ENCODE measurements around the gene THOC1.
"Not testable (repeated sequence)": the region's sequence is repeated elsewhere in the genome, so short reads cannot be mapped to it uniquely, and the experiment has no call there.

The THOC1 gene

GRCh38 chr18:293536-293935 is 25.7 kb upstream of the THOC1 start:
- Mint-ChIP-seq H3K4me1 (no peaks in the 10 kb centered on the region), H3K36me3 (no peaks in the 10 kb centered on the region), H3K4me3 (no peak overlapping the region), H3K27ac (no peak overlapping the region), H3K27me3 (peaks cover 22% of the 10 kb centered on the region), H3K9me3 (peaks cover 2% of the 10 kb centered on the region)
- no peak for ATAC-seq

GRCh38 chr18:292271-292670 is 24.4 kb upstream of the THOC1 start:
- no peaks in the 10 kb centered on the region for H3K4me1 Mint-ChIP-seq
- ATAC-seq: no peak
- peaks cover 2% of the 10 kb centered on the region for H3K9me3 Mint-ChIP-seq
- peaks cover 22% of the 10 kb centered on the region for H3K27me3 Mint-ChIP-seq
- H3K27ac Mint-ChIP-seq: no peak overlapping the region
- no peak overlapping the region for H3K4me3 Mint-ChIP-seq
- no peaks in the 10 kb centered on the region for H3K36me3 Mint-ChIP-seq

- H3K4me1 Mint-ChIP-seq, H3K36me3 Mint-ChIP-seq, ATAC-seq, H3K9me3 Mint-ChIP-seq, H3K27ac Mint-ChIP-seq, H3K4me3 Mint-ChIP-seq: not testable (repeated sequence)
- peaks cover 21% of the 10 kb centered on the region for H3K27me3 Mint-ChIP-seq
Observed at GRCh38 chr18:289970-290369, 22.1 kb upstream of the THOC1 start.

GRCh38 chr18:289026-289425 is 21.2 kb upstream of the THOC1 start:
- Mint-ChIP-seq H3K4me1 (no peaks in the 10 kb centered on the region), H3K4me3 (no peak overlapping the region), H3K27me3 (peaks cover 13% of the 10 kb centered on the region), H3K36me3 (no peaks in the 10 kb centered on the region), H3K27ac (no peak overlapping the region), H3K9me3 (peaks cover 2% of the 10 kb centered on the region)
- ATAC-seq: no peak

- Mint-ChIP-seq H3K4me1 (no peaks in the 10 kb centered on the region), H3K36me3 (no peaks in the 10 kb centered on the region), H3K9me3 (no peaks in the 10 kb centered on the region), H3K27ac (no peak overlapping the region), H3K4me3 (no peak overlapping the region), H3K27me3 (peaks cover 6% of the 10 kb centered on the region)
- no peak for ATAC-seq
Observed at GRCh38 chr18:286515-287310, 18.9 kb upstream of the THOC1 start.

- no peaks in the 10 kb centered on the region for H3K36me3 Mint-ChIP-seq
- H3K4me1 Mint-ChIP-seq: no peaks in the 10 kb centered on the region
- ATAC-seq: no peak
- peaks cover 12% of the 10 kb centered on the region for H3K27me3 Mint-ChIP-seq
- no peak overlapping the region for H3K4me3 Mint-ChIP-seq
- H3K27ac Mint-ChIP-seq: no peak overlapping the region
- no peaks in the 10 kb centered on the region for H3K9me3 Mint-ChIP-seq
Observed at GRCh38 chr18:285817-286216, 18.0 kb upstream of the THOC1 start.

- Mint-ChIP-seq H3K27me3 (peaks cover 10% of the 10 kb centered on the region), H3K27ac (no peak overlapping the region), H3K36me3 (no peaks in the 10 kb centered on the region), H3K4me1 (no peaks in the 10 kb centered on the region), H3K4me3 (no peak overlapping the region), H3K9me3 (no peaks in the 10 kb centered on the region)
- no peak for ATAC-seq
Observed at GRCh38 chr18:275486-275885, 7.6 kb upstream of the THOC1 start.

- no peak overlapping the region for H3K4me3 Mint-ChIP-seq
- no peak overlapping the region for H3K27ac Mint-ChIP-seq
- peaks cover 6% of the 10 kb centered on the region for H3K4me1 Mint-ChIP-seq
- ATAC-seq: no peak
- H3K27me3 Mint-ChIP-seq: peaks cover 10% of the 10 kb centered on the region
- H3K9me3 Mint-ChIP-seq: no peaks in the 10 kb centered on the region
- no peaks in the 10 kb centered on the region for H3K36me3 Mint-ChIP-seq
Observed at GRCh38 chr18:274313-274712, 6.5 kb upstream of the THOC1 start.

GRCh38 chr18:273525-273924 is 5.7 kb upstream of the THOC1 start:
- Mint-ChIP-seq H3K27ac (no peak overlapping the region), H3K9me3 (no peaks in the 10 kb centered on the region), H3K36me3 (no peaks in the 10 kb centered on the region), H3K27me3 (peaks cover 10% of the 10 kb centered on the region), H3K4me3 (no peak overlapping the region), H3K4me1 (peaks cover 13% of the 10 kb centered on the region)
- no peak for ATAC-seq

GRCh38 chr18:272650-273049 is 4.8 kb upstream of the THOC1 start:
- no peak for ATAC-seq
- Mint-ChIP-seq H3K4me1 (peaks cover 19% of the 10 kb centered on the region), H3K4me3 (no peak overlapping the region), H3K36me3 (no peaks in the 10 kb centered on the region), H3K27me3 (peaks cover 6% of the 10 kb centered on the region), H3K27ac (no peak overlapping the region), H3K9me3 (no peaks in the 10 kb centered on the region)

- peak overlapping the region; percentile 26 for H3K4me3 Mint-ChIP-seq
- H3K27ac Mint-ChIP-seq: no peak overlapping the region
- H3K4me1 Mint-ChIP-seq: peaks cover 40% of the 10 kb centered on the region
- H3K27me3 Mint-ChIP-seq: no peaks in the 10 kb centered on the region
- peaks cover 8% of the 10 kb centered on the region for H3K36me3 Mint-ChIP-seq
- H3K9me3 Mint-ChIP-seq: no peaks in the 10 kb centered on the region
- no peak for ATAC-seq
Observed at GRCh38 chr18:269480-270095, 1.7 kb upstream of the THOC1 start.

- Mint-ChIP-seq H3K27ac (peak overlapping the region; percentile 100), H3K4me3 (peak overlapping the region; percentile 99), H3K36me3 (peaks cover 24% of the 10 kb centered on the region), H3K9me3 (no peaks in the 10 kb centered on the region), H3K27me3 (no peaks in the 10 kb centered on the region), H3K4me1 (peaks cover 45% of the 10 kb centered on the region)
- ATAC-seq: no peak
Observed at GRCh38 chr18:267380-267687, 513 bp downstream of the THOC1 start.

GRCh38 chr18:261398-262073 is 6.3 kb downstream of the THOC1 start:
- peaks cover 27% of the 10 kb centered on the region for H3K4me1 Mint-ChIP-seq
- no peaks in the 10 kb centered on the region for H3K9me3 Mint-ChIP-seq
- ATAC-seq: no peak
- H3K4me3 Mint-ChIP-seq: no peak overlapping the region
- peaks cover 52% of the 10 kb centered on the region for H3K36me3 Mint-ChIP-seq
- H3K27ac Mint-ChIP-seq: no peak overlapping the region
- no peaks in the 10 kb centered on the region for H3K27me3 Mint-ChIP-seq

- H3K4me3 Mint-ChIP-seq: no peak overlapping the region
- no peaks in the 10 kb centered on the region for H3K27me3 Mint-ChIP-seq
- H3K36me3 Mint-ChIP-seq: peaks cover 54% of the 10 kb centered on the region
- peaks cover 18% of the 10 kb centered on the region for H3K4me1 Mint-ChIP-seq
- no peaks in the 10 kb centered on the region for H3K9me3 Mint-ChIP-seq
- ATAC-seq: no peak
- H3K27ac Mint-ChIP-seq: no peak overlapping the region
Observed at GRCh38 chr18:260547-260946, 7.3 kb downstream of the THOC1 start.

- Mint-ChIP-seq H3K4me3 (no peak overlapping the region), H3K27me3 (no peaks in the 10 kb centered on the region), H3K4me1 (peaks cover 6% of the 10 kb centered on the region), H3K27ac (no peak overlapping the region), H3K9me3 (no peaks in the 10 kb centered on the region), H3K36me3 (peaks cover 72% of the 10 kb centered on the region)
- no peak for ATAC-seq
Observed at GRCh38 chr18:255171-255570, 12.7 kb downstream of the THOC1 start.

- Mint-ChIP-seq H3K27me3 (no peaks in the 10 kb centered on the region), H3K36me3 (peaks cover 80% of the 10 kb centered on the region), H3K4me3 (no peak overlapping the region), H3K9me3 (no peaks in the 10 kb centered on the region), H3K27ac (no peak overlapping the region), H3K4me1 (peaks cover 5% of the 10 kb centered on the region)
- ATAC-seq: no peak
Observed at GRCh38 chr18:253121-253520, 14.7 kb downstream of the THOC1 start.
